ENCODE measurements around the gene ZBTB40. TPM values are rescaled to one million over a fixed set of nuclear protein-coding genes. Genes with fewer than 3 reads are reported as not detected.

The ZBTB40 gene
- total and polyA plus RNA-seq, 10 of the 15 experiments (the other 5 are each of a cell fraction or from before 2014, with no cell fraction given), result 1.9 to 14.4 (median 9.0) TPM

GRCh38 chr1:22470227-22470626 lies 18.6 kb downstream of the ZBTB40 start:
- TF ChIP-seq, protein P1, sequence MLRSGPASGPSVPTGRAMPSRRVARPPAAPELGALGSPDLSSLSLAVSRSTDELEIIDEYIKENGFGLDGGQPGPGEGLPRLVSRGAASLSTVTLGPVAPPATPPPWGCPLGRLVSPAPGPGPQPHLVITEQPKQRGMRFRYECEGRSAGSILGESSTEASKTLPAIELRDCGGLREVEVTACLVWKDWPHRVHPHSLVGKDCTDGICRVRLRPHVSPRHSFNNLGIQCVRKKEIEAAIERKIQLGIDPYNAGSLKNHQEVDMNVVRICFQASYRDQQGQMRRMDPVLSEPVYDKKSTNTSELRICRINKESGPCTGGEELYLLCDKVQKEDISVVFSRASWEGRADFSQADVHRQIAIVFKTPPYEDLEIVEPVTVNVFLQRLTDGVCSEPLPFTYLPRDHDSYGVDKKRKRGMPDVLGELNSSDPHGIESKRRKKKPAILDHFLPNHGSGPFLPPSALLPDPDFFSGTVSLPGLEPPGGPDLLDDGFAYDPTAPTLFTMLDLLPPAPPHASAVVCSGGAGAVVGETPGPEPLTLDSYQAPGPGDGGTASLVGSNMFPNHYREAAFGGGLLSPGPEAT (IDR thresholded peaks at IDR 0.05; ENCODE audit: low read depth), result no peak
- no peak for TF ChIP-seq ZBED1 (IDR thresholded peaks at IDR 0.05; ENCODE audit: borderline replicate concordance)
- no peak for TF ChIP-seq ZNF207 (IDR thresholded peaks at IDR 0.05; ENCODE audit: borderline replicate concordance)
- TF ChIP-seq, protein P2, sequence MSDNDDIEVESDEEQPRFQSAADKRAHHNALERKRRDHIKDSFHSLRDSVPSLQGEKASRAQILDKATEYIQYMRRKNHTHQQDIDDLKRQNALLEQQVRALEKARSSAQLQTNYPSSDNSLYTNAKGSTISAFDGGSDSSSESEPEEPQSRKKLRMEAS (IDR thresholded peaks at IDR 0.05; ENCODE audit: low read depth, low read length), result no peak
- no peak for TF ChIP-seq POLR2A (IDR thresholded peaks at IDR 0.05; ENCODE audit: low read depth, low read length)
- no peak for TF ChIP-seq ZNF592 (IDR thresholded peaks at IDR 0.05)
- TF ChIP-seq CHD2 (IDR thresholded peaks at IDR 0.05; ENCODE audit: borderline replicate concordance, low read depth, low read length), result no peak
- CTCF ChIA-PET, result no interaction called here
- Histone ChIP-seq H2AFZ (ENCODE audit: control insufficient read depth, low read depth, low read length) (no peak overlapping the region), H3K9me3 (replicated peaks; ENCODE audit: control insufficient read depth, insufficient read depth, low read length) (peaks cover 2% of the 10 kb centered on the region; the same call in 1 of the 3 replicates), H3K4me1 (ENCODE audit: control insufficient read depth, insufficient read depth, low read length) (no peaks in the 10 kb centered on the region), H3K4me3 (no peak overlapping the region), H3K36me3 (ENCODE audit: control insufficient read depth in 2 of 2, insufficient read depth in 2 of 2, low read length in 1 of 2) (no peaks in the 10 kb centered on the region; a peak in 2 of 4 replicates), H3K4me2 (ENCODE audit: control insufficient read depth, insufficient read depth) (no peak overlapping the region), H3K9ac (ENCODE audit: control insufficient read depth, insufficient read depth, low read length) (no peak overlapping the region), H3K79me2 (ENCODE audit: control insufficient read depth, insufficient read depth, low read length) (peaks cover 3% of the 10 kb centered on the region), H3K27ac (ENCODE audit: control insufficient read depth, insufficient read depth) (no peak overlapping the region), H3K27me3 (replicated peaks in 1 of 2; ENCODE audit: control insufficient read depth in 2 of 2, insufficient read depth in 2 of 2, low read length in 1 of 2) (no peaks in the 10 kb centered on the region), H4K20me1 (ENCODE audit: control insufficient read depth, insufficient read depth) (no peaks in the 10 kb centered on the region)
- 100% methylated on average over 4 of the region's 4 CpGs for WGBS (ENCODE audit: insufficient coverage, insufficient replicate concordance, low lambda C conversion rate, missing lambda C conversion rate)
- ATAC-seq (no peak), FAIRE-seq (no peak), DNase-seq (ENCODE audit: low read depth, low spot score) (no peak)
- intact Hi-C loops (cut with micrococcal nuclease; ENCODE audit: unreplicated experiment) (no loop called here), in situ Hi-C loops (cut with MboI) (no loop called here)
- RAD21 ChIA-PET (ENCODE audit: unreplicated experiment), result no interaction called here
- POLR2A ChIA-PET, result no interaction called here
- no TSS peak for BruUV-seq (replicated peaks)
- SMC1A ChIA-PET (ENCODE audit: uncharacterized antibody, unreplicated experiment), result interaction anchor here (1.8 kb wide), 1 partner anchor 16 kb away, joined by 5 read pairs; no protein-coding TSS in a partner anchor

Data from GM12878 (cell line).